ENCODE data around the gene NUMBL. TPM values are rescaled to one million over a fixed set of nuclear protein-coding genes. Genes with fewer than 3 reads are reported as not detected.
"Not testable (repeated sequence)": the region's sequence is repeated elsewhere in the genome, so short reads cannot be mapped to it uniquely, and the experiment has no call there.

The NUMBL gene
- total RNA-seq (2012; rRNA removed) = 37.5 and 44.3 TPM in 2 replicates

DNA sequence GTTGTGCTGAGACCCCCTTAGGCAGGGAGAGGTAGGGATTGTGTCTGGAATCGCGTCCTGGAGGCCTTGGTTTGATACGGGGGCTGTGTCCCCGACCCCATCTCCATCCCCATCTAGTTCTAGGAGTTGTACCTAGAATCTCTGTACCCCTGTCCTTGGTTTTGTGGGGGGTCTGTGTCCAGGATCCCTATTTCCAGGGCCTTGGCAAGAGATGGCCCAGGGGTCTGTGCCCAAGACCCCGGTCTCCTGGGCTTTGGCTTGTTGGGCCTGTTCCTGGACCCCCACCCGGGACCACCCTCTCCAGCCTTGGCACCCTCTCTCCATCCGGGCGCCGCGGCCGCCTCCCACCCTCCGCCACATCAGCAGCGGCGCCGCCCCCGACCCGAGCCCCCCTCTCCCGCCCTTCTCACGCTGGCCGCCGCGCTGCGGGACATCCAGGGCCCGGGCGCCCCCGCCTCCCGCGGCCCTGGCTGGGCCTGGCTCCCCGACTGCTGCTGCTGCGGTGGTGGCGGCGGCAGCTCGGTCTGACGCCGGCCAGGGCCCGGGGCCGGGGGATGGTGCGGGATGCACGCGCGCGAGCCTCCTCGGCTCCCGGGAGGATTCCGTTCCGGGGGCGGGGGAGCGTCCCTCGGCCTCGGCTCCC lies at the start of gene NUMBL:
Gene NUMBL (minus strand): TSS at position 602 of the 643 bp plus-strand sequence. CDS start 168 bp downstream, at position 434.
- peak within 1 kb of the TSS; percentile 78 for H3K4me3 ChIP-seq (ENCODE audit: low read length)
- H3K36me3 ChIP-seq (ENCODE audit: insufficient read depth, low read length) = peaks cover 24% of the 10 kb centered on the region
- peaks cover 38% of the 10 kb centered on the region for H3K4me1 ChIP-seq (ENCODE audit: control insufficient read depth, insufficient read depth, low read length)
- peak within 1 kb of the TSS; percentile 92 for H3K9ac ChIP-seq (ENCODE audit: low read depth, low read length)
- no peaks in the 10 kb centered on the region for H3K27me3 ChIP-seq (ENCODE audit: control insufficient read depth, insufficient read depth, low read length)
- H3K9me3 ChIP-seq (replicated peaks; ENCODE audit: low read length) = no peaks in the 10 kb centered on the region
- peak within 1 kb of the TSS; percentile 97 for H3K4me2 ChIP-seq (ENCODE audit: low read length)

DNA sequence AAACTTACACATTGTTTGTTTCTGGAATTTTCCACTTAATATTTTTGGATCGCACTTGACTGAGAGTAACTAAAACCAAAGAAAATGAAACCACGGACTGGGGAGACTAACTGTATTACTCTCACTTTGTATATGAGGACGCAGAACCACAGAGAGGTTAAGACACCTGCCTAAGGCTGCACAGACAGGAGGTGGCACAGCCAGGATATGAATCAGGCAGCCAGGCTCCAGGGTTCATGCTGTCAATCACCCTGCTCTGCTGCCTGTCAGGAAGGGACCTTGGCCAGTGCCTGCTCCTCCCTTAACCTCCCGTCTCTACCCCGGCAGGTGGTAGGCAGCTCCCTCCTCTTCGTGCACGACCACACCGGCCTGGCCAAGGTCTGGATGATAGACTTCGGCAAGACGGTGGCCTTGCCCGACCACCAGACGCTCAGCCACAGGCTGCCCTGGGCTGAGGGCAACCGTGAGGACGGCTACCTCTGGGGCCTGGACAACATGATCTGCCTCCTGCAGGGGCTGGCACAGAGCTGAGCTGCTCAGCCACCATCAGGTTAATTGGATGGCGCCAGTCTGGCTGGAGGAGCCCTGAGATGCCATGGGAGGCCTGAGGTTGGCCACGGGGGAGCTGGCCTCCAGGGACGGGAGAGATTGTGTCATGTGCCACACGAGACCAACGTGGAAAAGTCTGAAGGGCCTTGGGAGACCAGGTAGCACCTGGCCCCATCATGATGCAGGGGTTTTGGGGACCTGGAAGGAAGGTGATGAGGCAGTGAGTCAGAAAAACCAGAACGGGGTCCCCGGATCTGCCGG lies 48.8 kb upstream of the NUMBL start:
- Histone ChIP-seq H3K4me2 (ENCODE audit: low read length) (no peak overlapping the region), H3K9ac (ENCODE audit: low read depth, low read length) (no peak overlapping the region), H3K4me3 (ENCODE audit: low read length) (no peak overlapping the region), H3K36me3 (ENCODE audit: insufficient read depth, low read length) (peaks cover 47% of the 10 kb centered on the region), H3K27me3 (ENCODE audit: control insufficient read depth, insufficient read depth, low read length) (no peaks in the 10 kb centered on the region), H3K9me3 (replicated peaks; ENCODE audit: low read length) (no peaks in the 10 kb centered on the region), H3K4me1 (ENCODE audit: control insufficient read depth, insufficient read depth, low read length) (no peaks in the 10 kb centered on the region)

DNA sequence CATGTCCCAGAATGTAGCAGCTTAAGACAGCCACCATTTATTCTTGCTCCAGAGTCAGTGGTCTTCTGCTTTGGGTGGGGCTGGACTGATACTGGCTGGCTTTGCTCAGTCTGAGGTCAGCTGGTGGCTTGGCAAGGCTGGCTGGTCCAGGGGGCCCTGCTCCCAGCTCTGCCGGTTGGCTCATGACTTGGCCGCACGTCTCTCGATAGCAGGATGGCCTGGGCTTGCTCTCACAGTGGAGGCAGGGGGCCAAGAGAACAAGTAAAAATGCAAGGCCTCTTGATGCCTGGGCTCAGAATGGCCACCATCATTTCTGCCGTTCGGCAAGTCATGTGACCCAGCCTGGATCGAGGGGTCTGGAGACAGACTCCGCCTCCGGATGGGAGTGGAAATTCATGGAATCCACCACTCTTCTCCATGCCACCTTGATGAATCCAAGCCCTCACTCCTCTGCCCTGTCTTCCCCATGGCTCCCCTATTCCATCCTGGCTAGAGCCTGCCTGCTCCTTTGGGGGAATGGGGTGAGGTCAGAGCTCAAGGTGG lies 46.7 kb upstream of the NUMBL start:
- H3K27me3 ChIP-seq (ENCODE audit: control insufficient read depth, insufficient read depth, low read length) = no peaks in the 10 kb centered on the region
- peaks cover 66% of the 10 kb centered on the region for H3K36me3 ChIP-seq (ENCODE audit: insufficient read depth, low read length)
- no peaks in the 10 kb centered on the region for H3K4me1 ChIP-seq (ENCODE audit: control insufficient read depth, insufficient read depth, low read length)
- H3K4me3 ChIP-seq (ENCODE audit: low read length) = no peak overlapping the region
- H3K4me2 ChIP-seq (ENCODE audit: low read length) = no peak overlapping the region
- H3K9ac ChIP-seq (ENCODE audit: low read depth, low read length) = no peak overlapping the region
- H3K9me3 ChIP-seq (replicated peaks; ENCODE audit: low read length) = no peaks in the 10 kb centered on the region

DNA sequence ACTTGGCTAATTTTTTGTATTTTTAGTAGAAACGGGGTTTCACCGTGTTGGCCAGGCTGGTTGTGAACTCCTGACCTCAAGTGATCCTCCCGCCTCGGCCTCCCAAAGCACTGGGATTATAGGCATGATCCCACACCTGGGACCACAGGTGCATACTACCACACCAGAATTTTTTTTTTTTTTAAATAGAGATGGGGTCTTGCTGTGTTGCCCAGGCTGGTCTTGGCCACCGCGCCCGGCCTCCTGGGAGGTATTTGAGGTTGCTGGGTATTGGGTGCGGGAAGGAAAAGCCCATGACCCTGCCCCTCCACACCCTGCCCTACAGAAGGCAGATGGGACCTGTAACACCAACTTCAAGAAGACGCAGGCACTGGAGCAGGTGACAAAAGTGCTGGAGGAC lies 46.2 kb upstream of the NUMBL start:
- Histone ChIP-seq H3K9me3 (replicated peaks; ENCODE audit: low read length) (no peaks in the 10 kb centered on the region), H3K36me3 (ENCODE audit: insufficient read depth, low read length) (peaks cover 69% of the 10 kb centered on the region), H3K4me3 (ENCODE audit: low read length) (no peak overlapping the region), H3K27me3 (ENCODE audit: control insufficient read depth, insufficient read depth, low read length) (no peaks in the 10 kb centered on the region), H3K4me1 (ENCODE audit: control insufficient read depth, insufficient read depth, low read length) (no peaks in the 10 kb centered on the region), H3K9ac (ENCODE audit: low read depth, low read length) (no peak overlapping the region), H3K4me2 (ENCODE audit: low read length) (no peak overlapping the region)

DNA sequence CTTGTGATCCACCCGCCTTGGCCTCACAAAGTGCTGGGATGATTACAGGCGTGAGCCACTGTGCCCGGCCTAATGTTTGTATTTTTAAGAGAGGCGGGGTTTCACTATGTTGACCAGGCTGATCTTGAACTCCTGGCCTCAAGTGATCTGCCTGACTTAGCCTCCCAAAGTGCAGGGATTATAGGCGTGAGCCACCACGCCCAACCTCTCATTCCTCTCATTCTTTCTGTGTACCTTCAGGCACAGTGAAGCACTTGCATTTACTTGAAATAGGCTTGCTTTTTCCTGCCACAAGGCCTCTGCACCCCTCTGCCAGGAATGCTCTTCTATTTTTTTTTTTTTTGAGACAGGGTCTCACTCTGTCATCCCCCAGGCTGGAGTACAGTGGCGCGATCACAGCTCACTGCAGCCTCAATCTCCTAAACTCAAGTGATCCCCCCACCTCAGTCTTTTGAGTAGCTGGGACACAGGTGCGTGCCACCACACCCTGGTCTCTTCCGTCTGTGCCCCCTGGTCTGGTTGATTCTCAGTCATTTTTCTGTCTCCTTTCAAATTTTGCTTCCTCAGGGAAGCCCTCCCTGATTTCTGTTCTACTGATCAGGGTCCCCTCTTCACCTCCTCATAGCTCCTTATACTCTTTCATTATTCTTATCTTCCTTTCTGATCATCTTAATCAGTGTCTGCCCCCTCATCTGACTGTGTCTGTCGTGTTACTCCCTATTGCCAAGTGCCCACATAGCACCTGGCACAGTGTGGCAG lies 44.7 kb upstream of the NUMBL start:
- H3K9me3 ChIP-seq (replicated peaks; ENCODE audit: low read length) = no peaks in the 10 kb centered on the region
- H3K27me3 ChIP-seq (ENCODE audit: control insufficient read depth, insufficient read depth, low read length) = no peaks in the 10 kb centered on the region
- H3K4me1 ChIP-seq (ENCODE audit: control insufficient read depth, insufficient read depth, low read length) = no peaks in the 10 kb centered on the region
- no peak overlapping the region for H3K9ac ChIP-seq (ENCODE audit: low read depth, low read length)
- no peak overlapping the region for H3K4me2 ChIP-seq (ENCODE audit: low read length)
- H3K36me3 ChIP-seq (ENCODE audit: insufficient read depth, low read length) = peaks cover 78% of the 10 kb centered on the region
- H3K4me3 ChIP-seq (ENCODE audit: low read length) = no peak overlapping the region

DNA sequence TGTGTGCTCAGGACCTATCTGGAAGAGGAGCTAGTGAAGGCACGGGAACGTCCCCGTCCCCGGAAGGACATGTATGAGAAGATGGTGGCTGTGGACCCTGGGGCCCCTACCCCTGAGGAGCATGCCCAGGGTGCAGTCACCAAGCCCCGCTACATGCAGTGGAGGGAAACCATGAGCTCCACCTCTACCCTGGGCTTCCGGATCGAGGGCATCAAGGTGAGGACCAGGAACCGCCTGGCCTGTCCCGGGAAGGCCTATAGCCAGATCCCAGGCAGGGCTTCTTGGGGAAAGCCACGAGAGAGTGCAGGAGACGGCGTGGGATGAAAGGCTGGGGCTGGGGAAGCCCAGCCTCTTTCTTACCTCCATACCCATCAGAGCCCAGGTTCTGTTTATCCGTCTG lies 42.7 kb upstream of the NUMBL start:
- Histone ChIP-seq H3K36me3 (ENCODE audit: insufficient read depth, low read length) (peaks cover 65% of the 10 kb centered on the region), H3K4me1 (ENCODE audit: control insufficient read depth, insufficient read depth, low read length) (no peaks in the 10 kb centered on the region), H3K9ac (ENCODE audit: low read depth, low read length) (no peak overlapping the region), H3K4me3 (ENCODE audit: low read length) (no peak overlapping the region), H3K4me2 (ENCODE audit: low read length) (no peak overlapping the region), H3K9me3 (replicated peaks; ENCODE audit: low read length) (no peaks in the 10 kb centered on the region), H3K27me3 (ENCODE audit: control insufficient read depth, insufficient read depth, low read length) (no peaks in the 10 kb centered on the region)

DNA sequence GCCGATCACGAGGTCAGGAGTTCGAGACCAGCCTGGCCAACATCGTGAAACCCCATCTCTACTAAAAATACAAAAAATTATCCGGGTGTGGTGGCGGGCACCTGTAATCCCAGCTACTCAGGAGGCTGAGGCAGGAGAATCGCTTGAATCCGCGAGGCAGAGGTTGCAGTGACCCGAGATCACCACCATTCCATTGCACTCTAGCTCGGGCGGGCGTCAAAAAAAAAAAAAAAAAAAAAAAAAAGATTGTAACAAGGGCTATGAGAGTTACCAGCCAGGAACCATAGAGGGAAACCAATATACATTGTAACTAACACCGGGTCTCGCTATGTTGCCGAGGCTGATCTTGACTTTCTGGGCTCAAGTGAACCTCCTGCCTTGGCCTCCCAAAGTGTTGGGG lies 41.9 kb upstream of the NUMBL start:
- H3K36me3 ChIP-seq (ENCODE audit: insufficient read depth, low read length) = peaks cover 69% of the 10 kb centered on the region
- not testable (repeated sequence) for H3K4me3 ChIP-seq (ENCODE audit: low read length); H3K27me3 ChIP-seq (ENCODE audit: control insufficient read depth, insufficient read depth, low read length); H3K9me3 ChIP-seq (replicated peaks; ENCODE audit: low read length); H3K4me1 ChIP-seq (ENCODE audit: control insufficient read depth, insufficient read depth, low read length); H3K4me2 ChIP-seq (ENCODE audit: low read length); H3K9ac ChIP-seq (ENCODE audit: low read depth, low read length)

DNA sequence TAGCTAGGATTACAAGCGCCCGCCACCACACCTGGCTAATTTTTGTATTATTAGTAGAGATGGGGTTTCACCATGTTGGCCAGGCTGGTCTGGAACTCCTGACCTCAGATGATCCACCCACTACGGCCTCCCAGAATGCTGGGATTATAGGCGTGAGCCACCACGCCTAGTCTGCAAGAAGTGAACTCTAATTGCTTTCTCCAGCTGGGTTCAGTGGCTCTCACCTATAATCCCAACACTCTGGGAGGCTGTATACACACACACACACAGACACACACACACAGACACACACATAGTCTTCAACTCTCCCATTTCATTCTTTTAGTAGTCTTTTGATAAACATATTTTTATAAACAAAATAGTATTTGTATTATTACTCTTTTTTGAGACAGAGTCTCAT lies 39.6 kb upstream of the NUMBL start:
- H3K4me1 ChIP-seq (ENCODE audit: control insufficient read depth, insufficient read depth, low read length); H3K4me2 ChIP-seq (ENCODE audit: low read length); H3K27me3 ChIP-seq (ENCODE audit: control insufficient read depth, insufficient read depth, low read length); H3K4me3 ChIP-seq (ENCODE audit: low read length); H3K9me3 ChIP-seq (replicated peaks; ENCODE audit: low read length); H3K9ac ChIP-seq (ENCODE audit: low read depth, low read length): not testable (repeated sequence)
- H3K36me3 ChIP-seq (ENCODE audit: insufficient read depth, low read length) = peaks cover 64% of the 10 kb centered on the region

DNA sequence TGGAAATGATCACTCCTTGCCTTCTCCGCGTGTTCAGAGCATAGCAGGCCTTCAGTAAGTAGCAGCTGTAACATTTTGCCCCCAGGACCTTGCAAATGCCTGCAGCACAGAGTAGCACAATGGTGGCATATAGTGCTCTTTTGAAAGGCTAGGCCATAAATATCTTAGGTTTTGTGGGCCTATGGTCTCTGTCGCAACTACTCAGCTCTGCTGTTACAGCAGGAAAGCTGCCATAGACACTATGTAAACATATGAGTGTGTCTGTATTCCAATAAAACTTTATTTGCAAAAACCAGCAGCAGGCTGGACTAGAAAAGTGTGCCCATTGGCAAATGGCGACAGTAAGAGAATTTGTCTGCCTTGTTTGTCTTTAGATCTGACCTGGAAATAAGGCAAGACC lies 35.8 kb upstream of the NUMBL start:
- no peak overlapping the region for H3K4me2 ChIP-seq (ENCODE audit: low read length)
- peaks cover 14% of the 10 kb centered on the region for H3K4me1 ChIP-seq (ENCODE audit: control insufficient read depth, insufficient read depth, low read length)
- no peak overlapping the region for H3K9ac ChIP-seq (ENCODE audit: low read depth, low read length)
- no peaks in the 10 kb centered on the region for H3K9me3 ChIP-seq (replicated peaks; ENCODE audit: low read length)
- no peaks in the 10 kb centered on the region for H3K27me3 ChIP-seq (ENCODE audit: control insufficient read depth, insufficient read depth, low read length)
- peaks cover 49% of the 10 kb centered on the region for H3K36me3 ChIP-seq (ENCODE audit: insufficient read depth, low read length)
- H3K4me3 ChIP-seq (ENCODE audit: low read length) = no peak overlapping the region

DNA sequence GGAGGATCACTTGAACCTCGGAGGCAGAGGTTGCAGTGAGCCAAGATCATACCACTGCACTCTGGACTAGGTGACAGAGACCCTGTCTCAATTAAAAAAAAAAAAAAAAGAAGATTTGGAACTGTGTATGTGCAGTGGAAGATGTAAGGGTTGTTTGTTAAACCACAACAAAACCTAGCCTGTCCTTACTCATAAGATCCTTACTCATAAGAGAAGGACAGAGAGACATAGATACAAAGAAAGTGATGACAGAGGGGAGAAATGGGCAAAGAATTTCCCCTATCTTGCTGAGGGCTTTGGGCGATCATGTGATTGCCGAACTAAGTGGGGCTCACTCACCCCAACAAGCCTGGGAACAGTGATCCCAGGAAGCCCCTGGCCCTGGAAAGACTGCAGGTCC lies 34.4 kb upstream of the NUMBL start:
- H3K36me3 ChIP-seq (ENCODE audit: insufficient read depth, low read length) = peaks cover 42% of the 10 kb centered on the region
- no peak overlapping the region for H3K4me2 ChIP-seq (ENCODE audit: low read length)
- no peak overlapping the region for H3K9ac ChIP-seq (ENCODE audit: low read depth, low read length)
- no peaks in the 10 kb centered on the region for H3K27me3 ChIP-seq (ENCODE audit: control insufficient read depth, insufficient read depth, low read length)
- no peak overlapping the region for H3K4me3 ChIP-seq (ENCODE audit: low read length)
- no peaks in the 10 kb centered on the region for H3K9me3 ChIP-seq (replicated peaks; ENCODE audit: low read length)
- peaks cover 28% of the 10 kb centered on the region for H3K4me1 ChIP-seq (ENCODE audit: control insufficient read depth, insufficient read depth, low read length)

DNA sequence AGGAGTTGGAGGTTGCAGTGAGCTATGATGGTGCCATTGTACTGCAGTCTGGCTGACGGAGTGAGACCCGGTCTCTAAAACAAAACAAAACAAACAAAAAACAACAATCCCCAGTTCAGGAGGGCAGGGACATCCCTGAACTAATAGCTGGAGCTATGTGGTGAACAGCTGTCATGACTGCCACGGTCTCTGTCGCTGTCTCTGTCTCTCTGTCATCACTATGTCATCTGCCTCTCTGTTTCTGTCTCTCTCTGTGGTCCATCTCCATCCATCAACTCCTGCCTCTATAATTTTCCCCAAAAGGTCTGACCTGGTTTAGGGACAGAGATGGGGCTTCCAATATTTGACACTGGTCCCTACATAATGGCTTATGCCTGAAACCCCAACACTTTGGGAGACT lies 33.9 kb upstream of the NUMBL start:
- H3K9ac ChIP-seq (ENCODE audit: low read depth, low read length) = no peak overlapping the region
- no peaks in the 10 kb centered on the region for H3K27me3 ChIP-seq (ENCODE audit: control insufficient read depth, insufficient read depth, low read length)
- peaks cover 42% of the 10 kb centered on the region for H3K36me3 ChIP-seq (ENCODE audit: insufficient read depth, low read length)
- H3K4me1 ChIP-seq (ENCODE audit: control insufficient read depth, insufficient read depth, low read length) = peaks cover 34% of the 10 kb centered on the region
- no peak overlapping the region for H3K4me3 ChIP-seq (ENCODE audit: low read length)
- H3K4me2 ChIP-seq (ENCODE audit: low read length) = no peak overlapping the region
- no peaks in the 10 kb centered on the region for H3K9me3 ChIP-seq (replicated peaks; ENCODE audit: low read length)

Data from skeletal muscle satellite cell (primary cell).